ENCODE results near the gene DNPEP. TPM values are rescaled to one million over a fixed set of nuclear protein-coding genes. Genes with fewer than 3 reads are reported as not detected.

Gene DNPEP
- total RNA-seq, 1 donor from 2014 or later = 50.8 TPM

- FAIRE-seq = no peak
- Histone ChIP-seq H3K36me3 (ENCODE audit: control insufficient read depth, insufficient read depth, low read length) (no peaks in the 10 kb centered on the region), H3K27me3 (ENCODE audit: control insufficient read depth, insufficient read depth, low read length) (peaks cover 18% of the 10 kb centered on the region), H3K4me3 (ENCODE audit: low read depth, low read length) (no peak overlapping the region)
- TF ChIP-seq CTCF (IDR thresholded peaks at IDR 0.05; ENCODE audit: insufficient read depth, low read length, severe bottlenecking) = no peak
- DNase-seq (ENCODE audit: low read depth) = no peak
Observed at GRCh38 chr2:219358170-219359075, 29.3 kb downstream of the DNPEP start.

- no peaks in the 10 kb centered on the region for H3K36me3 ChIP-seq (ENCODE audit: control insufficient read depth, insufficient read depth, low read length)
- FAIRE-seq (no peak), DNase-seq (ENCODE audit: low read depth) (no peak)
- TF ChIP-seq CTCF (IDR thresholded peaks at IDR 0.05; ENCODE audit: insufficient read depth, low read length, severe bottlenecking) = no peak
- H3K27me3 ChIP-seq (ENCODE audit: control insufficient read depth, insufficient read depth, low read length) = peaks cover 18% of the 10 kb centered on the region
- H3K4me3 ChIP-seq (ENCODE audit: low read depth, low read length) = no peak overlapping the region
Observed at GRCh38 chr2:219356834-219357233, 30.9 kb downstream of the DNPEP start.

GRCh38 chr2:219354582-219354981 lies 33.1 kb downstream of the DNPEP start:
- TF ChIP-seq CTCF (IDR thresholded peaks at IDR 0.05; ENCODE audit: insufficient read depth, low read length, severe bottlenecking) = no peak

GRCh38 chr2:219353129-219353528 lies 34.6 kb downstream of the DNPEP start:
- H3K4me3 ChIP-seq (ENCODE audit: low read depth, low read length) = no peak overlapping the region
- DNase-seq (ENCODE audit: low read depth) (no peak), FAIRE-seq (no peak)
- peaks cover 6% of the 10 kb centered on the region for H3K27me3 ChIP-seq (ENCODE audit: control insufficient read depth, insufficient read depth, low read length)
- no peaks in the 10 kb centered on the region for H3K36me3 ChIP-seq (ENCODE audit: control insufficient read depth, insufficient read depth, low read length)
- TF ChIP-seq CTCF (IDR thresholded peaks at IDR 0.05; ENCODE audit: insufficient read depth, low read length, severe bottlenecking) = no peak

More at GRCh38 chr2:219354582-219354981, 33.1 kb downstream of the DNPEP start:
- no peak for DNase-seq (ENCODE audit: low read depth)
- H3K36me3 ChIP-seq (ENCODE audit: control insufficient read depth, insufficient read depth, low read length) = no peaks in the 10 kb centered on the region
- H3K4me3 ChIP-seq (ENCODE audit: low read depth, low read length) = no peak overlapping the region
- FAIRE-seq = no peak
- H3K27me3 ChIP-seq (ENCODE audit: control insufficient read depth, insufficient read depth, low read length) = peaks cover 12% of the 10 kb centered on the region

GRCh38 chr2:219352448-219353023 lies 35.2 kb downstream of the DNPEP start:
- DNase-seq (ENCODE audit: low read depth) = peak; percentile 51
- peak; percentile 81 for TF ChIP-seq CTCF (IDR thresholded peaks at IDR 0.05; ENCODE audit: insufficient read depth, low read length, severe bottlenecking)
- no peaks in the 10 kb centered on the region for H3K36me3 ChIP-seq (ENCODE audit: control insufficient read depth, insufficient read depth, low read length)
- no peak overlapping the region for H3K4me3 ChIP-seq (ENCODE audit: low read depth, low read length)
- H3K27me3 ChIP-seq (ENCODE audit: control insufficient read depth, insufficient read depth, low read length) = peaks cover 3% of the 10 kb centered on the region
- FAIRE-seq = no peak
